Measurements from ENCODE around the gene VWF.

Gene VWF

GRCh38 chr12:5964913-5965900, 159.3 kb downstream of the VWF start:
- Mint-ChIP-seq H3K4me1 (peaks cover 2% of the 10 kb centered on the region), H3K36me3 (no peaks in the 10 kb centered on the region), H3K27ac (no peak overlapping the region), H3K4me3 (no peak overlapping the region), H3K27me3 (peaks cover 17% of the 10 kb centered on the region), H3K9me3 (no peaks in the 10 kb centered on the region)
- DNase-seq (ENCODE audit: low spot score in 2 of 2) (no peak), ATAC-seq (ENCODE audit: low read depth) (no peak)

- Mint-ChIP-seq H3K9me3 (no peaks in the 10 kb centered on the region), H3K4me1 (peaks cover 2% of the 10 kb centered on the region), H3K4me3 (no peak overlapping the region), H3K27me3 (peaks cover 13% of the 10 kb centered on the region), H3K27ac (no peak overlapping the region), H3K36me3 (no peaks in the 10 kb centered on the region)
- DNase-seq (ENCODE audit: low spot score in 2 of 2) (no peak), ATAC-seq (ENCODE audit: low read depth) (no peak)
Measured at GRCh38 chr12:5963515-5963914, 161.0 kb downstream of the VWF start.

GRCh38 chr12:5960783-5961182, 163.7 kb downstream of the VWF start:
- Mint-ChIP-seq H3K4me1 (peaks cover 2% of the 10 kb centered on the region), H3K9me3 (peaks cover 1% of the 10 kb centered on the region), H3K4me3 (no peak overlapping the region), H3K36me3 (no peaks in the 10 kb centered on the region), H3K27me3 (peaks cover 12% of the 10 kb centered on the region), H3K27ac (no peak overlapping the region)
- DNase-seq (ENCODE audit: low spot score in 2 of 2) (no peak), ATAC-seq (ENCODE audit: low read depth) (no peak)

- Mint-ChIP-seq H3K4me1 (no peaks in the 10 kb centered on the region), H3K9me3 (peaks cover 1% of the 10 kb centered on the region), H3K36me3 (no peaks in the 10 kb centered on the region), H3K4me3 (no peak overlapping the region), H3K27me3 (peaks cover 11% of the 10 kb centered on the region), H3K27ac (no peak overlapping the region)
- ATAC-seq (ENCODE audit: low read depth) (no peak), DNase-seq (ENCODE audit: low spot score in 2 of 2) (no peak)
Measured at GRCh38 chr12:5956987-5957386, 167.5 kb downstream of the VWF start.

GRCh38 chr12:5954661-5955060, 169.8 kb downstream of the VWF start:
- Mint-ChIP-seq H3K27me3 (peaks cover 14% of the 10 kb centered on the region), H3K27ac (no peak overlapping the region), H3K36me3 (no peaks in the 10 kb centered on the region), H3K4me3 (no peak overlapping the region), H3K4me1 (no peaks in the 10 kb centered on the region), H3K9me3 (peaks cover 1% of the 10 kb centered on the region)
- DNase-seq (ENCODE audit: low spot score in 2 of 2), result no peak
- ATAC-seq (ENCODE audit: low read depth), result no peak

- Mint-ChIP-seq H3K27me3 (peaks cover 16% of the 10 kb centered on the region), H3K4me3 (no peak overlapping the region), H3K4me1 (no peaks in the 10 kb centered on the region), H3K9me3 (peaks cover 1% of the 10 kb centered on the region), H3K27ac (no peak overlapping the region), H3K36me3 (no peaks in the 10 kb centered on the region)
- no peak for ATAC-seq (ENCODE audit: low read depth)
- DNase-seq (ENCODE audit: low spot score in 2 of 2), result no peak
Measured at GRCh38 chr12:5953835-5954586, 170.5 kb downstream of the VWF start.

GRCh38 chr12:5952031-5952430, 172.4 kb downstream of the VWF start:
- ATAC-seq (ENCODE audit: low read depth), result no peak
- Mint-ChIP-seq H3K27me3 (peaks cover 17% of the 10 kb centered on the region), H3K4me3 (no peak overlapping the region), H3K36me3 (no peaks in the 10 kb centered on the region), H3K4me1 (no peaks in the 10 kb centered on the region), H3K27ac (no peak overlapping the region), H3K9me3 (no peaks in the 10 kb centered on the region)
- no peak for DNase-seq (ENCODE audit: low spot score in 2 of 2)

- ATAC-seq (ENCODE audit: low read depth), result no peak
Measured at GRCh38 chr12:5948696-5949095, 175.8 kb downstream of the VWF start.

GRCh38 chr12:5947006-5947405, 177.5 kb downstream of the VWF start:
- Mint-ChIP-seq H3K36me3 (no peaks in the 10 kb centered on the region), H3K9me3 (no peaks in the 10 kb centered on the region), H3K27me3 (peaks cover 31% of the 10 kb centered on the region), H3K4me3 (no peak overlapping the region), H3K4me1 (peaks cover 3% of the 10 kb centered on the region), H3K27ac (no peak overlapping the region)
- ATAC-seq (ENCODE audit: low read depth) (no peak), DNase-seq (ENCODE audit: low spot score in 2 of 2) (no peak)

More at GRCh38 chr12:5948696-5949095, 175.8 kb downstream of the VWF start:
- no peaks in the 10 kb centered on the region for H3K9me3 Mint-ChIP-seq
- H3K27ac Mint-ChIP-seq, result no peak overlapping the region
- no peaks in the 10 kb centered on the region for H3K36me3 Mint-ChIP-seq
- H3K27me3 Mint-ChIP-seq, result peaks cover 33% of the 10 kb centered on the region
- no peak overlapping the region for H3K4me3 Mint-ChIP-seq
- peaks cover 3% of the 10 kb centered on the region for H3K4me1 Mint-ChIP-seq
- DNase-seq (ENCODE audit: low spot score in 2 of 2), result no peak

- peaks cover 32% of the 10 kb centered on the region for H3K27me3 Mint-ChIP-seq
- no peaks in the 10 kb centered on the region for H3K36me3 Mint-ChIP-seq
- DNase-seq (ENCODE audit: low spot score in 2 of 2), result no peak
- no peak overlapping the region for H3K4me3 Mint-ChIP-seq
- no peak for ATAC-seq (ENCODE audit: low read depth)
- H3K27ac Mint-ChIP-seq, result no peak overlapping the region
- peaks cover 3% of the 10 kb centered on the region for H3K4me1 Mint-ChIP-seq
- H3K9me3 Mint-ChIP-seq, result no peaks in the 10 kb centered on the region
Measured at GRCh38 chr12:5946388-5946787, 178.1 kb downstream of the VWF start.

- no peaks in the 10 kb centered on the region for H3K9me3 Mint-ChIP-seq
- H3K27me3 Mint-ChIP-seq, result peaks cover 31% of the 10 kb centered on the region
- no peak within 1 kb of the TSS for H3K27ac Mint-ChIP-seq
- ATAC-seq (ENCODE audit: low read depth), result no peak
- no peak within 1 kb of the TSS for H3K4me3 Mint-ChIP-seq
- no peak for DNase-seq (ENCODE audit: low spot score in 2 of 2)
- H3K4me1 Mint-ChIP-seq, result peaks cover 3% of the 10 kb centered on the region
- no peaks in the 10 kb centered on the region for H3K36me3 Mint-ChIP-seq
Measured at GRCh38 chr12:5945071-5946008, 179.1 kb downstream of the VWF start, which contains the start of gene ANO2. Gene ANO2 (minus strand): TSS chr12:5945259. CDS start chr12:5945217, 42 bp downstream.

GRCh38 chr12:5944688-5945070, 179.8 kb downstream of the VWF start:
- peaks cover 36% of the 10 kb centered on the region for H3K27me3 Mint-ChIP-seq
- DNase-seq (ENCODE audit: low spot score in 2 of 2), result no peak
- H3K4me3 Mint-ChIP-seq, result no peak overlapping the region
- H3K9me3 Mint-ChIP-seq, result no peaks in the 10 kb centered on the region
- ATAC-seq (ENCODE audit: low read depth), result no peak
- H3K4me1 Mint-ChIP-seq, result peaks cover 3% of the 10 kb centered on the region
- no peak overlapping the region for H3K27ac Mint-ChIP-seq
- no peaks in the 10 kb centered on the region for H3K36me3 Mint-ChIP-seq

- Mint-ChIP-seq H3K36me3 (no peaks in the 10 kb centered on the region), H3K4me3 (no peak overlapping the region), H3K27ac (no peak overlapping the region), H3K4me1 (peaks cover 3% of the 10 kb centered on the region), H3K27me3 (peaks cover 38% of the 10 kb centered on the region), H3K9me3 (no peaks in the 10 kb centered on the region)
- no peak for DNase-seq (ENCODE audit: low spot score in 2 of 2)
- ATAC-seq (ENCODE audit: low read depth), result no peak
Measured at GRCh38 chr12:5944053-5944452, 180.4 kb downstream of the VWF start.
